ENCODE measurements around the gene TMEM151B.
A peak's percentile ranks its signal among the peaks of the same experiment; 100 is the strongest.

TMEM151B gene

GRCh38 chr6:44300292-44300823, 30.1 kb downstream of the TMEM151B start:
- Histone ChIP-seq H3K9me3 (no peaks in the 10 kb centered on the region), H3K36me3 (replicated peaks) (peaks cover 48% of the 10 kb centered on the region), H3K4me1 (no peaks in the 10 kb centered on the region), H3K4me3 (no peak overlapping the region), H3K27me3 (ENCODE audit: low read depth) (peaks cover 27% of the 10 kb centered on the region)
- in situ Hi-C loops (cut with MboI; ENCODE audit: low sequenced_read_pairs): no loop called here
- DNase-seq (ENCODE audit: low spot score in 2 of 2): no peak

- in situ Hi-C loops (cut with MboI; ENCODE audit: low sequenced_read_pairs): no loop called here
- H3K27me3 ChIP-seq (ENCODE audit: low read depth): peaks cover 22% of the 10 kb centered on the region
- no peak for DNase-seq (ENCODE audit: low spot score in 2 of 2)
- peaks cover 53% of the 10 kb centered on the region for H3K36me3 ChIP-seq (replicated peaks)
- H3K4me1 ChIP-seq: no peaks in the 10 kb centered on the region
- H3K4me3 ChIP-seq: no peak overlapping the region
- no peaks in the 10 kb centered on the region for H3K9me3 ChIP-seq
These were observed 30.9 kb downstream of the TMEM151B start for GRCh38 chr6:44301106-44301505.

GRCh38 chr6:44301782-44302564, 31.7 kb downstream of the TMEM151B start:
- DNase-seq (ENCODE audit: low spot score in 2 of 2): no peak
- Histone ChIP-seq H3K4me3 (no peak overlapping the region), H3K27me3 (ENCODE audit: low read depth) (peaks cover 13% of the 10 kb centered on the region), H3K9me3 (no peaks in the 10 kb centered on the region), H3K36me3 (replicated peaks) (peaks cover 58% of the 10 kb centered on the region), H3K4me1 (no peaks in the 10 kb centered on the region)
- in situ Hi-C loops (cut with MboI; ENCODE audit: low sequenced_read_pairs): no loop called here

GRCh38 chr6:44302856-44303255, 32.6 kb downstream of the TMEM151B start:
- Histone ChIP-seq H3K27me3 (ENCODE audit: low read depth) (peaks cover 5% of the 10 kb centered on the region; the same call in 1 of the 2 replicates), H3K36me3 (replicated peaks) (peaks cover 67% of the 10 kb centered on the region), H3K4me3 (no peak overlapping the region), H3K9me3 (no peaks in the 10 kb centered on the region), H3K4me1 (no peaks in the 10 kb centered on the region)
- in situ Hi-C loops (cut with MboI; ENCODE audit: low sequenced_read_pairs): no loop called here
- DNase-seq (ENCODE audit: low spot score in 2 of 2): no peak

DNA sequence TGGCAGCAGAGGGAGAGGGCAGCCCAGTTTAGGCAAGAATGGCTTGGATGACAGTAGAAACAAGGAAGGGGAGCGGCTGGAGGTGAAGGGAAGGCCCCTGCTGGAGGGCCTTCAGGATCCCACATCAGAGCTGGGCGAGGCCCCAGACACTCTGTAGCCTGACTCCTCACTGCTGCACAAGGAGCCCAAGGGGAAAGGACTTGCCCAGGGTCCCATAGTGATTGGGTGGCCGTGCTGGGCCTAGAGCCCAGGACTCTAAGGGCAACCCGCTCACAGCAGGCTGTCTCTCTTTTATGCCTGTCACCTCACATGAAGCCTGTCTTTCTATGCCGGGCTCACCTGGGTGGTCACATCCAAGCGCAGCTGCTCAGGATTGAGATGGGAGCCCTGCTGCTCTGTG, 33.6 kb downstream of the TMEM151B start:
- no peak for DNase-seq (ENCODE audit: low spot score in 2 of 2)
- no peaks in the 10 kb centered on the region for H3K4me1 ChIP-seq
- no peaks in the 10 kb centered on the region for H3K9me3 ChIP-seq
- in situ Hi-C loops (cut with MboI; ENCODE audit: low sequenced_read_pairs): no loop called here
- H3K27me3 ChIP-seq (ENCODE audit: low read depth): no peaks in the 10 kb centered on the region
- H3K36me3 ChIP-seq (replicated peaks): peaks cover 75% of the 10 kb centered on the region
- no peak overlapping the region for H3K4me3 ChIP-seq

GRCh38 chr6:44304282-44305199, 34.3 kb downstream of the TMEM151B start:
- in situ Hi-C loops (cut with MboI; ENCODE audit: low sequenced_read_pairs): no loop called here

GRCh38 chr6:44305200-44305725, 35.0 kb downstream of the TMEM151B start:
- Histone ChIP-seq H3K9me3 (no peaks in the 10 kb centered on the region), H3K36me3 (replicated peaks) (peaks cover 86% of the 10 kb centered on the region), H3K27me3 (ENCODE audit: low read depth) (no peaks in the 10 kb centered on the region), H3K4me1 (no peaks in the 10 kb centered on the region), H3K4me3 (no peak overlapping the region)
- DNase-seq (ENCODE audit: low spot score in 2 of 2): no peak
- in situ Hi-C loops (cut with MboI; ENCODE audit: low sequenced_read_pairs): no loop called here

More at GRCh38 chr6:44304282-44305199, 34.3 kb downstream of the TMEM151B start:
- H3K36me3 ChIP-seq (replicated peaks): peaks cover 82% of the 10 kb centered on the region
- no peaks in the 10 kb centered on the region for H3K27me3 ChIP-seq (ENCODE audit: low read depth)
- H3K9me3 ChIP-seq: no peaks in the 10 kb centered on the region
- DNase-seq (ENCODE audit: low spot score in 2 of 2): peak in 1 of 2 experiments; percentile 59
- H3K4me1 ChIP-seq: no peaks in the 10 kb centered on the region
- no peak overlapping the region for H3K4me3 ChIP-seq

DNA sequence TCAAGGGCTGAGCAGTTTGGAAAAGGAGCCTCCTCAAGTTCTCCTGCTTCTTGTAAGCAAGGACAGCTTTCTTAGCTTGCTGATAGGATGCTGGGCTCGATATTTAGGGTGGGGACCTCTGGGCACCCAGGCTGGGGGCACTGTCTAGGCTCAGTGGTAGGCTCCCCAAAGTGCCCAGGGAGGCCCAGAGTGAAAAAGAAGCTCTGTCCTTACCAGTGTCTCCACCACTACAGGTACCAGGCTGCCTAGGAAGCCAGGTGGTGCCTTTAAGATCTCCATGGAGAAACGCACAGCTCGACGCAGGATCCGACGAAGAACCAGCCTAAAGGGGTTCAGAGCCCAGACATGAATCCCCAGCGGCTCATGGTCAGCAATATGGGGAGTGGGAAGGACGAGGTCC, 36.5 kb downstream of the TMEM151B start:
- peaks cover under 1% of the 10 kb centered on the region; the same call in 1 of the 2 replicates for H3K4me1 ChIP-seq
- H3K36me3 ChIP-seq (replicated peaks): peaks cover 92% of the 10 kb centered on the region
- DNase-seq (ENCODE audit: low spot score in 2 of 2): no peak
- H3K4me3 ChIP-seq: no peak overlapping the region
- H3K27me3 ChIP-seq (ENCODE audit: low read depth): no peaks in the 10 kb centered on the region
- in situ Hi-C loops (cut with MboI; ENCODE audit: low sequenced_read_pairs): no loop called here
- no peaks in the 10 kb centered on the region for H3K9me3 ChIP-seq

DNA sequence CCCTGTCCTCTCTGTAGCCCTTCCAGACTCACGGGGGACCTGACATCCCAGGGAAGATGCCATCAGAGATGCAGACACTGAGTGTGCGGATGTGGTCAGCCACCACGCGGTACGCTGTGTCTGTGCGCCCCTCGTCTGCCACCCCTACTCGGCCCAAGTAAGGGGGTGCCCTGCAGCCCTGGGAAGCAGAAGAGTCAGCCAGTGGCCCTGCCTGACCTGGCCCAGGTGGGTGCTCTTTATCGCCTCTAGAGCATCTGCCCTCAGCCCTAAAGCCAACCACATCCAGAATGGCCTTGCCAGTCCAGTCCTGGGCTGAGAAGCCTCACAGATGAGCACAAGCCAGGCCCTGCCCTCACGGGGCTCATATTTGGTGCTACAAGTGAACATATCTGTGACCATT, 37.0 kb downstream of the TMEM151B start:
- no peaks in the 10 kb centered on the region for H3K9me3 ChIP-seq
- DNase-seq (ENCODE audit: low spot score in 2 of 2): no peak
- no peak overlapping the region for H3K4me3 ChIP-seq
- H3K4me1 ChIP-seq: peaks cover 6% of the 10 kb centered on the region; the same call in 1 of the 2 replicates
- in situ Hi-C loops (cut with MboI; ENCODE audit: low sequenced_read_pairs): no loop called here
- no peaks in the 10 kb centered on the region for H3K27me3 ChIP-seq (ENCODE audit: low read depth)
- peaks cover 89% of the 10 kb centered on the region for H3K36me3 ChIP-seq (replicated peaks)

DNA sequence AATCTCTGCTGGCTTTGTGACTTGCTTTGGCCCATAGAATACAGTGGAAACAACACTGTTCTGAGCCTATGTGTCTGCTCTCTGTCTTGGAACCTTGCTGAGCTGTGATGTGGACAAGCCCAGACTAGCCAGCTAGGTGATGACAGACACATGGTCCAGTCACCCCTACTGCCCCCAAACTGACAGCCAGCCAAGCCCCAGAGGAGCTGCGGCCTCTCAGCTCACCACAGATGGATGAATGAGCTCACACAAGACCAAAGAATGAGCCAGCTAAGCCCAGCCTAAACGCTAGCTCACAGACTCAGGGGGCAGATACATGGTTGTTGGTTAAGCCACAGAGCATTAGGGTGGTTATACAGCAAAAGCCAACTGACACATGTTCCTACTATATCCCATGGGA, 38.8 kb downstream of the TMEM151B start:
- Histone ChIP-seq H3K4me1 (peaks cover 9% of the 10 kb centered on the region), H3K27me3 (ENCODE audit: low read depth) (no peaks in the 10 kb centered on the region), H3K36me3 (replicated peaks) (peaks cover 70% of the 10 kb centered on the region), H3K4me3 (no peak overlapping the region), H3K9me3 (no peaks in the 10 kb centered on the region)
- DNase-seq (ENCODE audit: low spot score in 2 of 2): no peak
- in situ Hi-C loops (cut with MboI; ENCODE audit: low sequenced_read_pairs): no loop called here

DNA sequence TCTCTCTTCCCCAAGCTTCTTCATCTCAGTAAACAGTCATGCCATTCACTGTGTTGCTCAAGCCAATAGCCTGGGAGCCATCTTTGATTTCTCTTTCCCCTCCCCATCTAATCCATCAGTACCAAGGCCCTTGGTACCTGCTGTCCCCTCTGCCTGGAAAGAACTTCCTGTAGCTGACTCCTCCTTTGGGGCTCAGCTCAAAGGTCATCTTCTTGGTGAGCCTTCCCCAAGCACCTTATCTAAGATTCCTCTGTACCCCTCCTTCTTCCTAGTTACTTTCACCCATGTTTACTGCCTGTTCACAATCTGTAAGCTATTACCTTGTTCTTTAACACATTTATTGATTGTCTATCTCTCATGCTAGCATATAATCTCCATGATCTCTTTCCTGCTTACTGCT, 39.4 kb downstream of the TMEM151B start:
- peaks cover 9% of the 10 kb centered on the region for H3K4me1 ChIP-seq
- no peaks in the 10 kb centered on the region for H3K27me3 ChIP-seq (ENCODE audit: low read depth)
- in situ Hi-C loops (cut with MboI; ENCODE audit: low sequenced_read_pairs): no loop called here
- H3K36me3 ChIP-seq (replicated peaks): peaks cover 65% of the 10 kb centered on the region
- no peaks in the 10 kb centered on the region for H3K9me3 ChIP-seq
- no peak overlapping the region for H3K4me3 ChIP-seq
- DNase-seq (ENCODE audit: low spot score in 2 of 2): no peak

- Histone ChIP-seq H3K9me3 (no peaks in the 10 kb centered on the region), H3K27me3 (ENCODE audit: low read depth) (no peaks in the 10 kb centered on the region), H3K36me3 (replicated peaks) (peaks cover 59% of the 10 kb centered on the region), H3K4me3 (no peak overlapping the region), H3K4me1 (peaks cover 9% of the 10 kb centered on the region)
- in situ Hi-C loops (cut with MboI; ENCODE audit: low sequenced_read_pairs): no loop called here
- no peak for DNase-seq (ENCODE audit: low spot score in 2 of 2)
These were observed 40.0 kb downstream of the TMEM151B start for GRCh38 chr6:44310241-44310640.

GRCh38 chr6:44311304-44311703, 41.1 kb downstream of the TMEM151B start:
- no peaks in the 10 kb centered on the region for H3K9me3 ChIP-seq
- in situ Hi-C loops (cut with MboI; ENCODE audit: low sequenced_read_pairs): no loop called here
- H3K27me3 ChIP-seq (ENCODE audit: low read depth): no peaks in the 10 kb centered on the region
- H3K36me3 ChIP-seq (replicated peaks): peaks cover 52% of the 10 kb centered on the region
- no peak for DNase-seq (ENCODE audit: low spot score in 2 of 2)
- H3K4me3 ChIP-seq: no peak overlapping the region
- H3K4me1 ChIP-seq: peaks cover 9% of the 10 kb centered on the region

All from HAP-1 (cell line).